Keratinocyte (primary cell): ENCODE results near the gene SERPINB1.

Experiments used
- EZH2 ChIP-seq: IDR thresholded peaks from one replicate; pipeline ENCODE4 v1.6.1; 2012; ENCODE audit warnings: inconsistent platforms, mild to moderate bottlenecking, low read length, moderate library complexity
- TF ChIP-seq, protein P1 (sequence below), 3 experiments: IDR thresholded peaks in 1 of 3; conservative IDR thresholded peaks in 1 of 3; optimal IDR thresholded peaks in 1 of 3; 2 replicates in 2 of 3; 3 replicates in 1 of 3; pipeline versions ENCODE3 to v1.5.1; 2011; ENCODE audit warnings: low read length in 3 of 3, mild to moderate bottlenecking in 3 of 3, moderate library complexity in 2 of 3, control low read depth in 1 of 3, inconsistent platforms in 1 of 3; ENCODE audit not compliant: insufficient read depth in 2 of 3; ENCODE audit errors: extremely low read depth in 1 of 3

DNA sequence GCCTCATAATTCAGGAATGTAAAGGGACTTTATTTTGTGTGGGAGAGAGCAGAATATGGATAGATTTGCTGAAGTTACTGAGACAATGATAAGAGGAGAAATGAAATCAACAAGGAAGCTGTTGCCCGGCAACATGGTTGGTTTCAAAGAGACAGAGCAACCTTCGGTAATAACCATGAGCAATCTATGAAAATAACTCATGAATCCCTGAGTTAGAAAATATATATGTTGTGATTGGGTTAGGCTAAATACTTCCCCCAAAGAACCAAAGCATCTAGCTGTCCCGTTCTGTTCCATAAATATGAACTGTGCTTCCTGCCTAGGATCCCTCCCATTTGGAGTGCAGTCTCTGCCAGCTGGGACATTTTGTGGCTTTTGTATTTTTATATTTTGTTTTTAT is 23.1 kb downstream of the SERPINB1 start:
- TF ChIP-seq, protein P1, sequence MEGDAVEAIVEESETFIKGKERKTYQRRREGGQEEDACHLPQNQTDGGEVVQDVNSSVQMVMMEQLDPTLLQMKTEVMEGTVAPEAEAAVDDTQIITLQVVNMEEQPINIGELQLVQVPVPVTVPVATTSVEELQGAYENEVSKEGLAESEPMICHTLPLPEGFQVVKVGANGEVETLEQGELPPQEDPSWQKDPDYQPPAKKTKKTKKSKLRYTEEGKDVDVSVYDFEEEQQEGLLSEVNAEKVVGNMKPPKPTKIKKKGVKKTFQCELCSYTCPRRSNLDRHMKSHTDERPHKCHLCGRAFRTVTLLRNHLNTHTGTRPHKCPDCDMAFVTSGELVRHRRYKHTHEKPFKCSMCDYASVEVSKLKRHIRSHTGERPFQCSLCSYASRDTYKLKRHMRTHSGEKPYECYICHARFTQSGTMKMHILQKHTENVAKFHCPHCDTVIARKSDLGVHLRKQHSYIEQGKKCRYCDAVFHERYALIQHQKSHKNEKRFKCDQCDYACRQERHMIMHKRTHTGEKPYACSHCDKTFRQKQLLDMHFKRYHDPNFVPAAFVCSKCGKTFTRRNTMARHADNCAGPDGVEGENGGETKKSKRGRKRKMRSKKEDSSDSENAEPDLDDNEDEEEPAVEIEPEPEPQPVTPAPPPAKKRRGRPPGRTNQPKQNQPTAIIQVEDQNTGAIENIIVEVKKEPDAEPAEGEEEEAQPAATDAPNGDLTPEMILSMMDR (optimal IDR thresholded peaks at IDR 0.05 in 1 of 3, IDR thresholded peaks at IDR 0.05 in 1 of 3, conservative IDR thresholded peaks at IDR 0.05 in 1 of 3; ENCODE audit: extremely low read depth in 1 of 3, insufficient read depth in 2 of 3, low read length in 3 of 3) = no peak
- TF ChIP-seq EZH2 = no peak
